AG09309 (cell line): ENCODE measurements around the gene IQSEC3.
A peak's percentile ranks its signal among the peaks of the same experiment; 100 is the strongest.

Experiments
- DNase-seq: peaks from one replicate; pipeline ENCODE4 v3.0.0-alpha.2; 2010; ENCODE audit warnings: low read depth
- H3K4me3 ChIP-seq: 2 replicates; pipeline ENCODE4 v1.5.1; 2011; ENCODE audit warnings: mild to moderate bottlenecking, low read depth, low read length, moderate library complexity; ENCODE audit not compliant: control insufficient read depth
- CTCF ChIP-seq: IDR thresholded peaks from 2 replicates; pipeline ENCODE4 v1.5.1; 2011; ENCODE audit warnings: mild to moderate bottlenecking, low read depth, low read length, inconsistent platforms; ENCODE audit not compliant: insufficient read depth, control insufficient read depth; ENCODE audit errors: missing control alignments

IQSEC3 gene

GRCh38 chr12:148676-149416 is 82.3 kb downstream of the IQSEC3 start:
- H3K4me3 ChIP-seq: no peak overlapping the region
- no peak for DNase-seq
- no peak for TF ChIP-seq CTCF

- no peak for TF ChIP-seq CTCF
- no peak overlapping the region for H3K4me3 ChIP-seq
- DNase-seq: no peak
Measured at GRCh38 chr12:151579-151978, 85.0 kb downstream of the IQSEC3 start.

GRCh38 chr12:152440-152839 is 85.9 kb downstream of the IQSEC3 start:
- H3K4me3 ChIP-seq: no peak overlapping the region
- DNase-seq: no peak
- TF ChIP-seq CTCF: no peak

GRCh38 chr12:153080-153746 is 86.6 kb downstream of the IQSEC3 start:
- peak; percentile 83 for TF ChIP-seq CTCF
- H3K4me3 ChIP-seq: no peak overlapping the region
- no peak for DNase-seq

- H3K4me3 ChIP-seq: no peak overlapping the region
- no peak for DNase-seq
- no peak for TF ChIP-seq CTCF
Measured at GRCh38 chr12:154058-154457, 87.5 kb downstream of the IQSEC3 start.

- DNase-seq: no peak
- TF ChIP-seq CTCF: no peak
- H3K4me3 ChIP-seq: no peak overlapping the region
Measured at GRCh38 chr12:155006-155405, 88.4 kb downstream of the IQSEC3 start.
